GM18505 (cell line): ENCODE measurements around the gene DYNLT1.
"Not testable (repeated sequence)": the region's sequence is repeated elsewhere in the genome, so short reads cannot be mapped to it uniquely, and the experiment has no call there.

Experiments used
- ATAC-seq: cut with Tn5 transposase; IDR thresholded peaks from one replicate; pipeline ENCODE4 v1.9.1; 2021; ENCODE audit not compliant: unreplicated experiment
- POLR2A ChIP-seq: IDR thresholded peaks from 4 replicates; pipeline ENCODE4 v1.6.1; 2011; ENCODE audit warnings: borderline replicate concordance; ENCODE audit not compliant: insufficient read depth, insufficient read length; ENCODE audit errors: extremely low read depth

Gene DYNLT1

DNA sequence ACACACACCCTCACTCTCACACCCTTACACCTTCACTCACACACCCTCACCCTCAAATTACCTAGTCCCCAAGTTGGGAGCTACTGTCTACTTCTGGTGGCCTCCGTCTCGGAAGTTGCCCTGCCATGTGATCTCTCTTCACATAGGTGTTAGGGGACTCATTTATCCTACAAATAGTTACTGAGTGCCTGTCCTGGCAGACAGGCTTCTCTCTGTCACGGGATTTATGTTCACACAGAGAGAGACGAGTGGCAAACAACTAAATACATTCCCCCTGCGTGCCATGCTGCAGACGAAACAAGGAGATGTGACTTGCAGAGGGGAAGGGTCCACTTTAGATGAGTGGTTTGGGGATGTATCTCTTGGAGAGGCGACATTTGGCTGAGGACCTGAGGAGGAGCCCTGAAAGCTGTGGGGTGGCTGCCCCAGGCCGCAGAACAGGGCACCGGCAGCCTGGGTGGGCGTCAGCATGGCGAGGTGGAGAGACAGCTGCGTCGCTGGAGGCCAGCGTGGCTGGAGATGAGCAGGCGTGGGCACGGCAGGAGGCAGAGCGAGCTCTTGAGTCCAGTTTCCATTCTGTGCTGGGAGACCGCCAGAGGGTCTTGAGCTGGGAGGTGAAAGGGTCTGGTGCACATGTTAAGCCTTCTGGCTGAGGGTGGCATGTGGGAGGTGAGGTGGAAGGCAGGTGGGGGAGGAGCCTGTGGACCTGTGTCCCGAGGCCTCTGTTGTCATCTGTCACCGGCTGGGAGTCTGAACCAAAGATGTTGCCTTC lies 17.2 kb downstream of the DYNLT1 start:
- TF ChIP-seq POLR2A, result no peak
- no peak for ATAC-seq

DNA sequence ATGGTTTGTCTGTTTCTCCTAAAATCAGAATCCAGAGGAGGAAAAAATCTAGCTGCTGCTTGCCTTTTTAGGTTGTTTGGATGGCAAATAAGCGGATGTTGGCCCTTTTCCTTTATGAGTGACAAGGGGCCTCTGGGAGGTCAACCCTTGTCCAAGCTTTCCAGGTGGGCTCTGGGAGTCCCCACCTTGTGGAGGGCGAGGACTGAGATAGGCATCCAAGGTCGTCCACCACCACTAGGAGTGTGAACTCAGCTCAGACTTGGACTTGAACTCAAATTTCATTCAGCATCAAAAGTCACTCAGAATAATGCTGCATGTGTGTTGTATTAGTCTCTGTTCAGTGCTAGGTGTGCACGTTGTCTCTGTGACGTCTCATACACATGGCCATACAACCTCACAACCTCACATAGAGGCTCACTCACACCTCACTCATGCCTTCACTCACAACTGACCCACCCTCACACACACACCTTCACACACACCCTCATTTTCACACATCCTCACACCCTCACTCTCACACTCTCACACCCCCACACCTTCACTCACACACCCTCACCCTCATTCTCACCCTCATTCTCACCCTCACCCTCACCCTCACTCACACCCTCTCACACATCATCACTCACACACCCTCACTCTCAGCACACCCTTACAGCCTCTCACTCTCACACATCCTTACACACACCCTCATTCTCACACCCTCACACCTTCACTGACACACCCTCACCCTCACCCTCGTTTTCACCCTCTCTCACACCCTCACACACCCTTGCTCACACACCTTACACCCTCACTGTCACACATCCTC lies 18.0 kb downstream of the DYNLT1 start:
- TF ChIP-seq POLR2A, result no peak
- ATAC-seq, result no peak

DNA sequence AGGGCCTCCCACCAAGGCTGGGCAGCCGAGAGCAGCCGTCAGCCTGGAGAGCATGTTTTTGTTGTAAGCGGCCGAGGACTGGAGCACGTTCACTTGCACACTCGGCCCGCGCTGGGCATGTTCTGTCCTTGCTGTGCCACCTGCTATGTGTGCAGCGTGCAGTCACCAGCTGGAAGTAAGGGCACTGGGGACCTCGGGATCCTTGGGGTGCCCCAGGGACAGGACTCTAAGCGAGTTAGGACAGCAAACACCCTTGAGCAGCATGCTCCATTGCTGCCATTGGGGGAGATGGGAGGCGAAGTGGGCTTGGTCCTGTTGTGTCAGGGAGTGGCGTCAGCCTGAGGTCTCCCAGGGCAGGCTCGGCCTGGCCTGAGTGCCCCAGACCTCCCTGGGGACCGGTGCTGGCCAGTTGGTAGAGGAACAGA lies 18.6 kb downstream of the DYNLT1 start:
- TF ChIP-seq POLR2A, result no peak

DNA sequence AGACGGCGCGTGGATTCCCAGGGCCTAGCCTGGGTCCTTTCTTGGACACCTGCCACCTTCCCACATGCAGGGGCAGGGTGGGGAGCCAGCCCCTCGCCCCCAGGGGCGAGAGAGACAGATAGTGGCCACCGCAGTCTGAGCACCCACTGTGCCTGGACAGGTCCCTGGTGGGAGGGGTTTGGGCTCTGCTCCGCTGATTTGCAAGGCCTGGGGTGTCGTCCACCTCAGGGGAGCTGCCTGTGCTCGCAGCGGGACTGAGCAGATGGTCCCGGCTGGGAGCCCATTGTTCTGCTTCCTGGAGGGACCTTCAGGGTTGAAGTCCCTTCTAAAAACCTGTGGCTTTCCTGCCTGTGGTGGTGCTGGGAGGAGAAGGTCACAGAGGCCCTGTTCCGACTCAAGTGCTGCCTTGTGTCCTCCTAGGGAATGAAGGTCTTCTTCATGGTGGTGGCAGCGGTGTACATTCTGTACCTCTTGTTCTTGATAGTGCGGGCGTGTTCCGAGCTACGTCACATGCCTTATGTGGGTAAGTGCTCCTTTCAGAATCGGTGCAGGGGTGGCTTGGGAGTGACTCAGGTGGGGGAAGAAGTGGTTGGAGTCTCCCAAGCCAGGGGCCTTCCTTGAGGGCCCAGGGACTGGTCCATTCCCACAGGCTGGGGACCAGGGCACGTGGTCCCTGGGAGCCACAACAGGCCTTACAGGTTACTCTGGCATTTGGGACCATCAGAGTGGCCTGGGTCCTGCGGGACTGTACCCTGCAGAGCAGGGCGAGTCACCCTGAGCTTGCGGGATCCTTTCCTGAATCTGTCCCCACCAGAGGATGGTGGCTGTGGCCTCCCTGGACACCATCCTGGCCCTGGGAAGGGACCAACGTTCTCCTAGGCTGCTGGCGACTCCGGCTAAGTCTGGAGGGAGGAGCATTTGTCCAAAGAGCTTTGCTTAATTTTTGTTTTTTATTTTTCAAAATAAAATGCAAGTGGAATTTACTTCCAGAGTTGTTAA lies 19.6 kb downstream of the DYNLT1 start:
- TF ChIP-seq POLR2A, result no peak

More for the DNA sequence above, 18.6 kb downstream of the DYNLT1 start:
- ATAC-seq, result no peak

DNA sequence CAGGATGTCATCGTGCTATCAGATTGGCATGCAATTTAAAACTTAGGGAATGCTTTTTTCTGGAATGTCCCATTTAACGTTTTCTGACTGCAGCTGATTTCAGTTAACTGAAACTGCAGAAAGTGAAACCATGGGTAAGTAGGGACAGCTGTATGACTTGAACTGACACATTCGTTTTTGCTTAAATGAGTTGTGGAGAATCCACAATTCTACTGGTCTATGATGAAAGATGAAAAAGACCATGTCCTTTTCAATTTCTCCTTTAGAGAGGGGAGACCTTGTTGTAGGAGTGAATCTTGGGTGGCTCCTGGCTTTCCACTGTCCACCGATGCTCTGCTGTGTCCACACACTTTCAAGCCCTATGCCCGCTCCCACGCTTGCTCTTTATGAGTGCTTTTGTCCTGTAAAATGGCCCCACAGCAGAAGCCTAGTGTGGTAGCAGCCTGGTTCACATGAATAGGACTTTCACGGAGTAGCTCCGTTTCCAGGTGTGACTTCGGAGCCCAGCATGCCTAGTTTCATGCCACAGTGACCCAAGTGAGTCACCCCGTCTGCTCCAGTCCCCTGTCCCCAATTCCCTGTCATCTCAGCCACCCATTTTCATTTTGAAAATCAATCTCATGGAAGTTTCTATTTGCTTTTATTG lies 21.9 kb downstream of the DYNLT1 start:
- ATAC-seq, result no peak
- TF ChIP-seq POLR2A, result no peak

More for the DNA sequence above, 19.6 kb downstream of the DYNLT1 start:
- ATAC-seq, result no peak

DNA sequence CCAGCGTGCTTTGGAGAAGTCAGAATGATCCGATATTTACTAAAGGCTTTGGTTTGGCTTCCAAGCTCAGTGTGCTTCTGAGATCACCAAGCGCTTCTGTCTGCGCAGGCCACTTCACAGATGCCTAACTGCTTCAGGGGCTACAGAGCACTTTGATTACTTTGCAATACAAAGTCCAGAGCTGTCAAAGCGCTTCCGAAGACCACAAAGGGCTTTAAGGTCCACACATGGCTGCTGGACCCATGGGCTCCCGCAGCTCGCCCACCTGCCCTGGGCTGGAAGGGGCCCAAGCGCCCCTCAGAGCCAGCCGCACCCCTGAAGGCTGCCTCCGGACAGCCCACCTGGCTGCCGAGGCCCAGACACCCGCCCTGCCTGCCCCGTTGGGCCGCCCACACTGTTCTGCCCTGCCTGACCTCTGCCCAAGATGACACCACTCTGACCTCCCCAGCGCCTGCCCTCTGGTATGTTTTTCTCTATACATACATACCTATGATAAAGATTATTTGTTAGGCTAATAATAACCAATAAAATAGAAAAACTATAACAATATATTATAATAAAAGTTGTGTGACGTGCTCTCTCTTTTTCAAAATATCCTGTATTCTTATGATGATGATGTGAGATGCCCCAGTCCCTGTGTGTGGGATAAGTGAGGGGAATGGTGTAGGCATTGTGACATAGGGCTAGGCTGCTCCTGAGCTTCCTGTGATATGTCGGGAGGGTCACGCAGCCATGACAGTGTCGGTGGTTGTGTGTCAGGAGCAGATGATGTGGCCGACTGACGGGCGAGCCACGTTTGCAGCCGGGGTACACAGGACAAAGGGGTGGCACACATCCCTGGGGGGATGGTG lies 22.6 kb downstream of the DYNLT1 start:
- no peak for ATAC-seq
- no peak for TF ChIP-seq POLR2A

DNA sequence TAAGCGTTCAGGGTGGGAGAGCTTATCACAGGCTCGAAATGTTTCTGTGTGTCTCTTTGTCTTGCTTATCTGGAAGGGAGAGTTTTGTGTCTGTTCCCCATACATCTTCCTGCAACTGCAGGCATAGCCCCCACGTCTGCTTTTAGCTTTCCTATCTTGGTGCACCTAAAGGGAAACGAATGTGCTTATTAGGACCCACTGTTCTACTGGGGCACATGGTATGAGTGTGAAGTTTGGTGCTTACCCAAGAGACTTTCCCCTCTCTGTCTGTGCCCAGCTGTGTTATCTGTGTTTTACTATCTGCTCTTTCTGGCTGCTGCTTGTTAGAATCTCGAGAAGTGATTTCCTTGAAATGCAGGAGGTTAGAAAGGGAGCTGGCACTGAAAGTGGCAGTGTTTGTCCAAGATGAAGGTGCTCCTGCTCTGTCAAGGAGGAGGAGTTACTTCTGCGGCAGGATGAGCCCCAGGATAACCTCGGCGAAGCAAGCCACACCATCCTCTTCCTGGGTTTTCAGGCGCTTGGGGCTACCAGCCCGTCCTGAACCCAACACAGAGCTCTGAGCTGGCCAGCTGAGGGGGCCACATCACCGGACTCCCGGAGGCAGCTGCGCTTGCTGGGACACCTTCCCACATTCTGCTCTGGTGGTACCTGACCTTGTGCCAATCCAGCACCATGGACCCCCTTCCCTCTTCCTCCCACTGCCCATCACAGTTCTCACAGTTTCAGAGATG lies 23.4 kb downstream of the DYNLT1 start:
- no peak for ATAC-seq
- no peak for TF ChIP-seq POLR2A

DNA sequence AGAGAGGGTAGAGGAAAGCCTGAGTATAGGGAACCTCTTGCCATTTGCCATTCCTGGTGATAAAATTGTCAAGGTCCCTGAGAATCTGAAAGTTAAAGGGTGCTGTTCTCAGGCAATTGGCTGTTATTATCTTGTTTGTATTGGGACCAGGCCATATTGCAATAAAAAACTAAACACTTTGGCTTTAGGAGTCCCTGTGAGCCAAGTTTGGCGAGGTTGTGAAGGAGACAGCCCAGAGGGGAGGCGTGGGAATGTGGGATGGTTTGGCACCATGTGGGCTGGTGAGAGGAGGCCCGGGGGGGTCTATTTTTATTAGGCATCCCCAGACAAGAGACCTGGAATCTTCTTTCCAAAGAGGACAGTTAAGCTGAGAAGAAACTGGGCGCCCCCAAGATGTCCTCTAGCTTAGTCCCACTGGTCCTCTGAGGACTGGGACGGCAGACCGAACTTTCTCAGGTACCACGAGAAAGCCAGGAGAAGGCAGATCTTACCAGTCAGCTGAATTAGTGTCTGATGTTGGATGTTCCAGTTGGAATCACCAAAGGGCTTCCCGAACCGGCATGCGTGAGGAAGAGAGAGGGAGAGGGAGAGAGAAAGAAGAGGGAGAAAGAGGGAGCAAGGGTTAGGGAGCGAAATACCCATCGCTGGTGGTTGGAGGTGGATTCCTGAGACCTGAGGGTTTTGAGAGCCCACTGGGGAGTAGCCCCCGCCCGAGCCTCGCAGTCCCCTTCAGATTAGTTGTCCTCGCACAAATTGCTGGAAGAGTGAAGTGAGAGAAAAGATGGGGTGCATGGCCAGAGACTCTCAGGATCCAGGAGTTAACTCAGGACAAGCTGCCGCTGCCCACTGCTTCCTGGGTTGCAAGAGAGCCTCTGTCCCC lies 24.4 kb downstream of the DYNLT1 start:
- no peak for TF ChIP-seq POLR2A
- no peak for ATAC-seq

DNA sequence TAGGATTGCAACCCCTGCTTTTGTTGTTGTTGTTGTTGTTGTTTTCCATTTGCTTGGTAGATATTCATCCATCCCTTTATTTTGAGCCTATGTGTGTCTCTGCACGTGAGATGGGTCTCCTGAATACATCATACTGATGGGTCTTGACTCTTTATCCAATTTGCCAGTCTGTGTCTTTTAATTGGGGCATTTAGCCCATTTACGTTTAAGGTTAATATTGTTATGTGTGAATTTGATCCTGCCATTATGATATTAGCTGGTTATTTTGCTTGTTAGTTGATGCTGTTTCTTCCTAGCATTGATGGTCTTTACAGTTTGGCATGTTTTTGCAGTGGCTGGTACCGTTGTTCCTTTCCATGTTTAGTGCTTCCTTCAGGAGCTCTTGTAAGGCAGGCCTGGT lies 26.3 kb downstream of the DYNLT1 start:
- ATAC-seq, result not testable (repeated sequence)

DNA sequence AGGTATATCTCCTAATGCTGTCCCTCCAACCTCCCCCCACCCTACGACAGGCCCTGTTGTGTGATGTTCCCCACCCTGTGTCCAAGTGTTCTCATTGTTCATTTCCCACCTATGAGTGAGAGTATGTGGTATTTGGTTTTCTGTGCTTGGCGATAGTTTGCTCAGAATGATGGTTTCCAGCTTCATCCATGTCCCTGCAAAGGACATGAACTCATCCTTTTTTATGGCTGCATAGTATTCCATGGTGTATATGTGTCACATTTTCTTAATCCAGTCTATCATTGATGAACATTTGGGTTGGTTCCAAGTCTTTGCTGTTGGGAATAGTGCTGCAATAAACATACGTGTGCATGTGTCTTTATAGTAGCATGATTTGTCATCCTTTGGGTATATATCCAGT lies 29.9 kb downstream of the DYNLT1 start:
- not testable (repeated sequence) for ATAC-seq
